Ascending aorta (tissue), 2 donors: ENCODE measurements around the gene CILP. TPM values are rescaled to one million over a fixed set of nuclear protein-coding genes. Genes with fewer than 3 reads are reported as not detected.

Experiments
- DNase-seq, 2 donors: peaks; one replicate each; pipeline ENCODE4 v3.0.0-alpha.2; 2019; ENCODE audit warnings: low spot score in 2 of 2
- H3K27ac ChIP-seq, 2 donors: fragments of 200-600 bp; sonication (generic); one replicate each; pipeline ENCODE4 v1.5.1; 2016 to 2017; ENCODE audit warnings: mild to moderate bottlenecking in 1 of 2
- H3K27me3 ChIP-seq: fragments of 200-600 bp; sonication (generic); one replicate; pipeline ENCODE4 v1.5.1; 2017
- H3K36me3 ChIP-seq, 2 donors: fragments of 200-600 bp; sonication (generic); one replicate each; pipeline ENCODE4 v1.5.1; 2016
- H3K4me1 ChIP-seq, 2 donors: fragments of 200-600 bp; sonication (generic); one replicate each; pipeline ENCODE4 v1.5.1; 2016 to 2017; ENCODE audit warnings: mild to moderate bottlenecking in 1 of 2
- H3K4me3 ChIP-seq, 2 donors: fragments of 200-600 bp; sonication (generic); one replicate each; pipeline ENCODE4 v1.5.1; 2016 to 2017; ENCODE audit warnings: mild to moderate bottlenecking in 1 of 2
- H3K9me3 ChIP-seq, 2 donors: fragments of 200-600 bp; sonication (generic); one replicate each; pipeline ENCODE4 v1.5.1; 2016
- intact Hi-C: fragments of 100-400 bp; cut with DNase I; formaldehyde crosslinking; loops from one replicate; pipeline ENCODE4 v1.15.1; 2023
- total RNA-seq: library from RNA; depleted of rRNA; stranded (reverse); fragments of >200 nt; gene quantifications from one replicate; pipeline ENCODE4 v1.1.0, GENCODE V29; 2016
- TF ChIP-seq, protein P1 (sequence below), 3 experiments: fragments of 200-600 bp in 2 of 3; fragments of 450-650 bp in 1 of 3; sonication (generic) in 2 of 3; IDR thresholded peaks; one replicate each; pipeline ENCODE4 v1.5.1; 2016 to 2019; ENCODE audit warnings: antibody characterized with exemption in 3 of 3, mild to moderate bottlenecking in 1 of 3, moderate library complexity in 1 of 3

Gene CILP
- total RNA-seq, 1 donor from 2014 or later: 1.8 TPM

DNA sequence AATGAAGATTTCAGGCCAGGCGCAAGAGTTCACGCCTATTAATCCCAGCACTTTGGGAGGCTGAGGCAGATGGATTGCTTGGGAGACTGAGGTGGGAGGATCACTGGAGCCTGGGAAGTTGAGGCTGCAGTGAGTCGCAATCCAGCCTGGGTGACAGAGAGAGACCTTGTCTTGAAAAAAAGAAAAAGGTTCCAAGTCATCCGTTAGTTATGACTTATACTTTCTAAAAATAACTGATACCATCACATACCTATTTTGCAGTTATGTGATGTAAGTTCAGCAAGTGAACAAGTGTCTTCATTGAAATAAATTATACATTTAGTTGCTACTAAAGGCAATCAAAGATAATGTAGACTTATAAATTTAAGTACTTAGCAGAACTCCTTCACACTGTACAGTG lies 48.2 kb downstream of the CILP start:
- Histone ChIP-seq H3K4me1 (no peaks in the 10 kb centered on the region), H3K36me3 (peaks cover 17 to 40% of the 10 kb centered on the region in 2 donors), H3K27ac (no peak overlapping the region), H3K9me3 (no peaks in the 10 kb centered on the region), H3K4me3 (no peak overlapping the region), H3K27me3 (no peaks in the 10 kb centered on the region)
- DNase-seq: no peak
- TF ChIP-seq, protein P1, sequence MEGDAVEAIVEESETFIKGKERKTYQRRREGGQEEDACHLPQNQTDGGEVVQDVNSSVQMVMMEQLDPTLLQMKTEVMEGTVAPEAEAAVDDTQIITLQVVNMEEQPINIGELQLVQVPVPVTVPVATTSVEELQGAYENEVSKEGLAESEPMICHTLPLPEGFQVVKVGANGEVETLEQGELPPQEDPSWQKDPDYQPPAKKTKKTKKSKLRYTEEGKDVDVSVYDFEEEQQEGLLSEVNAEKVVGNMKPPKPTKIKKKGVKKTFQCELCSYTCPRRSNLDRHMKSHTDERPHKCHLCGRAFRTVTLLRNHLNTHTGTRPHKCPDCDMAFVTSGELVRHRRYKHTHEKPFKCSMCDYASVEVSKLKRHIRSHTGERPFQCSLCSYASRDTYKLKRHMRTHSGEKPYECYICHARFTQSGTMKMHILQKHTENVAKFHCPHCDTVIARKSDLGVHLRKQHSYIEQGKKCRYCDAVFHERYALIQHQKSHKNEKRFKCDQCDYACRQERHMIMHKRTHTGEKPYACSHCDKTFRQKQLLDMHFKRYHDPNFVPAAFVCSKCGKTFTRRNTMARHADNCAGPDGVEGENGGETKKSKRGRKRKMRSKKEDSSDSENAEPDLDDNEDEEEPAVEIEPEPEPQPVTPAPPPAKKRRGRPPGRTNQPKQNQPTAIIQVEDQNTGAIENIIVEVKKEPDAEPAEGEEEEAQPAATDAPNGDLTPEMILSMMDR (IDR thresholded peaks at IDR 0.05): no peak
- intact Hi-C loops: no loop called here

DNA sequence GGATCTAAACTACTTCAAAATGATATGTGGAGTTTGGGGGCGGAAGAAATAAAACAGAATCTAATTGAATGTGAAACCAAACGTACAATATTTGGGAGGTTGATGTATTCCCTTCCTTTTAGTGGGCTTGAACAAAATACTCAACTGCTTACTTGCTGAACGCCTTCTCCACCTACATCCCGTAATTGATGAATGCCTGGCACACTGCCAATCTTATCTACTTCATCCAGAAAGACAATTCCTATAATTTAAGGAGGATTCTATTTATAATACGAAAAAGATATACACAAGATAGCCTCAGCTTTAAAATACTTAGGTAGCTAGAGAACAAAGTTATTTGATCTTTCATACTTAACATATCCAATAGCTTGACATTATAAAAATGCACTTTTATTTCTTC lies 54.6 kb downstream of the CILP start:
- Histone ChIP-seq H3K27ac (no peak overlapping the region), H3K27me3 (no peaks in the 10 kb centered on the region), H3K4me3 (no peak overlapping the region), H3K36me3 (peaks cover 57 to 75% of the 10 kb centered on the region in 2 donors), H3K4me1 (no peaks in the 10 kb centered on the region), H3K9me3 (no peaks in the 10 kb centered on the region)
- no peak for DNase-seq
- TF ChIP-seq, protein P1 (IDR thresholded peaks at IDR 0.05): no peak
- intact Hi-C loops: no loop called here

DNA sequence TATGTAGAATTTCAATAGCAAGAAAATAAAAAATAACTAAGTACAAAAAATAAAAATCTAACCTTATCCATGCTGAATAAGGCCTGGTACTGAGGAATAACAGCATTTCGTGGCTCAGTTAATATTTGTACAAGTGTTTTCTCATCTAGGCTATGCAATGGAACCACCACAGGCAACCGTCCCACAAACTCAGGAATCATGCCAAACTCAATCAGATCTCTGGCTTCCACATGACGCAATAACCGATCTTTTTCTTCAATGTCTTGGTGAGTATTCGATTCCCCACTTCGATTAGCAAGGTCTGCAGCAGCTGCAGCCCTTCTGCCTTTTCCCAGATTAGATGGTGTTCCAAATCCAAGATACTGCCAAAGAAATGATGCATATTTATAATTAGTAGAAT lies 56.6 kb downstream of the CILP start:
- TF ChIP-seq, protein P1 (IDR thresholded peaks at IDR 0.05): no peak
- H3K27me3 ChIP-seq: no peaks in the 10 kb centered on the region
- H3K36me3 ChIP-seq: peaks cover 65 to 91% of the 10 kb centered on the region in 2 donors
- DNase-seq: no peak
- no peak overlapping the region for H3K4me3 ChIP-seq
- no peaks in the 10 kb centered on the region for H3K9me3 ChIP-seq
- no peak overlapping the region for H3K27ac ChIP-seq
- intact Hi-C loops: no loop called here
- H3K4me1 ChIP-seq: no peaks in the 10 kb centered on the region

DNA sequence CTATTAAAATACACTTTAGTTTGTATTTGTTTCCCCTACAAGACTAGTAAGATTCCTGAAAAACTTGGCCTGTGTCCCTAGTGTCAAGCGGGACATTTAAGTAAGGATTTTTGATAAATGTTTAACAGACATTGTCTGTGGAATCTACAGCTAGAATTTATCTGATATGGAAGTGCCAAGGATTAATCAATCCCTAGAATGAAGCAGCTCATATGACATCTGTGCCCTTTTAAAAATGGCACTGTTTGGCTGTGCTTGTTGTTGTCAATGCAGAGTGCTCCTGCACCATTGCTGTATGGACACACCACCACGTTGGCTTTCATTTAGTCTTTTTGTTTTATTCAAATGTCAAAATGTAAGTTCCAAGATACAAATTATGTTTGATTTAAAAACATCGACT lies 63.4 kb downstream of the CILP start:
- Histone ChIP-seq H3K27me3 (no peaks in the 10 kb centered on the region), H3K27ac (no peak overlapping the region), H3K4me1 (no peaks in the 10 kb centered on the region), H3K4me3 (no peak overlapping the region), H3K9me3 (no peaks in the 10 kb centered on the region), H3K36me3 (peaks cover 22 to 42% of the 10 kb centered on the region in 2 donors)
- intact Hi-C loops: no loop called here
- DNase-seq: no peak
- TF ChIP-seq, protein P1 (IDR thresholded peaks at IDR 0.05): no peak

DNA sequence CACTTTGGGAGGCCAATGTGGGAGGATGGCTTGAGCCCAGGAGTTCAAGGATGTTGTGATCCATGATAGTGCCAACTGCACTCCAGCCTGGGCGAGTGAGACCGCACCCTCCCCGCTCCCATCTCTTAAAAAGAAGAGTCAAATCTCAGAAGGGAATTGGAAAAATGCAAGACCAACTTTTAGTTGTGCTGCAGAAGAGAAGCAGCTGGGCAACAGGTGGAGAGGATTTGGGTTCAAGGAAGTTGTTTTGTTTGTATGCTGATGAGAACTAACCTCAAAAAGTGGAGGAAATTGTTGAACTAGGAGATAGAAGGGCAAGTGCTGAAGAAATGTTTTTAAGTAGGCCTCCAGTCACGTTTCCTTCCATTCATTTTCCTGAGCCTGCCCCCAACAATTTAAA lies 64.8 kb downstream of the CILP start:
- intact Hi-C loops: no loop called here
- H3K4me3 ChIP-seq: no peak overlapping the region
- no peaks in the 10 kb centered on the region for H3K4me1 ChIP-seq
- TF ChIP-seq, protein P1 (IDR thresholded peaks at IDR 0.05): no peak
- H3K36me3 ChIP-seq: peaks cover 9 to 29% of the 10 kb centered on the region in 2 donors
- H3K9me3 ChIP-seq: no peaks in the 10 kb centered on the region
- H3K27ac ChIP-seq: no peak overlapping the region
- DNase-seq: no peak
- H3K27me3 ChIP-seq: no peaks in the 10 kb centered on the region

Other genes with a start within 250 kb of the CILP start
- 41.5 TPM for gene SPG21, start 221.6 kb downstream of the CILP start, total RNA-seq
- 54.7 TPM for gene MTFMT, start 181.8 kb downstream of the CILP start, total RNA-seq
- gene SLC51B, start 166.1 kb downstream of the CILP start, total RNA-seq: not detected
- gene RASL12, start 143.5 kb downstream of the CILP start, total RNA-seq: 187 TPM
- 0.21 TPM for gene KBTBD13, start 134.7 kb downstream of the CILP start, total RNA-seq
- 10.9 TPM for gene UBAP1L, start 96.3 kb downstream of the CILP start, total RNA-seq
- gene PDCD7, start 77.7 kb downstream of the CILP start, total RNA-seq: 9.2 TPM
- 13.7 TPM for gene CLPX, start 26.1 kb downstream of the CILP start, total RNA-seq
- gene PARP16, start 75.4 kb upstream of the CILP start, total RNA-seq: 2.9 TPM
- gene RNU5A-1, start 84.6 kb upstream of the CILP start, total RNA-seq: not detected
- not detected for gene RNU5B-1, start 93.2 kb upstream of the CILP start, total RNA-seq
- gene IGDCC3, start 166.5 kb upstream of the CILP start, total RNA-seq: not detected
- gene IGDCC4, start 211.5 kb upstream of the CILP start, total RNA-seq: 1.9 TPM